HG03103 (cell line): Measurements from ENCODE around the gene TMED4.
A peak's percentile ranks its signal among the peaks of the same experiment; 100 is the strongest.
"Not testable (repeated sequence)": the region's sequence is repeated elsewhere in the genome, so short reads cannot be mapped to it uniquely, and the experiment has no call there.

Experiments used
- ATAC-seq: cut with Tn5 transposase; IDR thresholded peaks from one replicate; pipeline ENCODE4 v1.9.1; 2021; ENCODE audit warnings: low read depth; ENCODE audit not compliant: unreplicated experiment

TMED4 gene

GRCh38 chr7:44572771-44573170, 9.3 kb downstream of the TMED4 start:
- ATAC-seq, result no peak

- ATAC-seq, result no peak
Measured at GRCh38 chr7:44569959-44570358, 12.1 kb downstream of the TMED4 start.

GRCh38 chr7:44568771-44569560, 13.1 kb downstream of the TMED4 start:
- no peak for ATAC-seq

GRCh38 chr7:44567884-44568283, 14.1 kb downstream of the TMED4 start:
- ATAC-seq, result no peak

GRCh38 chr7:44566680-44567079, 15.4 kb downstream of the TMED4 start:
- ATAC-seq, result no peak

- no peak for ATAC-seq
Measured at GRCh38 chr7:44565795-44566559, 16.1 kb downstream of the TMED4 start.

GRCh38 chr7:44565097-44565794, 16.8 kb downstream of the TMED4 start:
- peak; percentile 58 for ATAC-seq

GRCh38 chr7:44564606-44565005, 17.4 kb downstream of the TMED4 start:
- no peak for ATAC-seq

GRCh38 chr7:44563171-44563679, 18.8 kb downstream of the TMED4 start:
- no peak for ATAC-seq

- ATAC-seq, result not testable (repeated sequence)
Measured at GRCh38 chr7:44562622-44562962, 19.4 kb downstream of the TMED4 start.

GRCh38 chr7:44561962-44562621, 19.9 kb downstream of the TMED4 start:
- no peak for ATAC-seq

- ATAC-seq, result no peak
Measured at GRCh38 chr7:44561481-44561880, 20.6 kb downstream of the TMED4 start.

- ATAC-seq, result no peak
Measured at GRCh38 chr7:44559485-44559884, 22.5 kb downstream of the TMED4 start.

- ATAC-seq, result no peak
Measured at GRCh38 chr7:44557485-44557884, 24.5 kb downstream of the TMED4 start.

- ATAC-seq, result no peak
Measured at GRCh38 chr7:44555350-44555749, 26.7 kb downstream of the TMED4 start.

GRCh38 chr7:44552473-44553005, 29.5 kb downstream of the TMED4 start:
- not testable (repeated sequence) for ATAC-seq

GRCh38 chr7:44549457-44549856, 32.6 kb downstream of the TMED4 start:
- no peak for ATAC-seq

GRCh38 chr7:44548893-44549292, 33.1 kb downstream of the TMED4 start:
- ATAC-seq, result no peak

- ATAC-seq, result no peak
Measured at GRCh38 chr7:44547536-44548231, 34.3 kb downstream of the TMED4 start.
